IMR-90 (cell line): Measurements from ENCODE around the gene FAM53B. TPM values are rescaled to one million over a fixed set of nuclear protein-coding genes. Genes with fewer than 3 reads are reported as not detected.

Experiments
- ATAC-seq: fragments of 200-7000 bp; cut with Tn5 transposase; 2 replicates; pipeline ENCODE4 v1.9.1; 2020; ENCODE audit warnings: low read depth, mild to moderate bottlenecking, moderate library complexity
- BruUV-seq: library from RNA; stranded (reverse); fragments of 400-500 nt; replicated peaks from 2 replicates; lab custom pipeline; 2021; lab: Mats Ljungman, UMichigan
- CTCF ChIA-PET: fragments of 300-600 bp; formaldehyde crosslinking; extraction: SDS; loops from one replicate; lab custom pipeline; 2021; ENCODE audit warnings: antibody characterized with exemption; lab: Yijun Ruan, JAX
- POLR2A ChIA-PET: fragments of 300-600 bp; sonication (Branson Sonifier 250); formaldehyde crosslinking; loops from one replicate; lab custom pipeline; 2022; ENCODE audit warnings: antibody characterized with exemption; ENCODE audit not compliant: unreplicated experiment; lab: Charles Lee
- DNase-seq: peaks from one replicate; pipeline ENCODE4 v3.0.0; 2013
- H2AFZ ChIP-seq: replicated peaks from 2 replicates; pipeline ENCODE3; 2013; ENCODE audit warnings: low read length, mild to moderate bottlenecking; ENCODE audit not compliant: poor library complexity
- H2AK5ac ChIP-seq: 2 replicates; pipeline ENCODE4 v1.6.1; 2013; ENCODE audit warnings: low read depth, low read length, inconsistent platforms
- H2AK9ac ChIP-seq: replicated peaks from 2 replicates; pipeline ENCODE3; 2013; ENCODE audit warnings: mild to moderate bottlenecking, low read depth, low read length, moderate library complexity; ENCODE audit not compliant: poor library complexity
- H2BK120ac ChIP-seq: 2 replicates; pipeline ENCODE4 v1.6.1; 2013; ENCODE audit warnings: low read depth, low read length, inconsistent platforms
- H2BK15ac ChIP-seq: 3 replicates; pipeline ENCODE4 v1.6.1; 2013; ENCODE audit warnings: low read depth, low read length, inconsistent platforms
- H2BK20ac ChIP-seq: 2 replicates; pipeline ENCODE4 v1.6.1; 2013; ENCODE audit warnings: low read depth, mild to moderate bottlenecking, inconsistent platforms, low read length, moderate library complexity
- H2BK5ac ChIP-seq: 2 replicates; pipeline ENCODE4 v1.6.1; 2013; ENCODE audit warnings: mild to moderate bottlenecking, low read depth, low read length, inconsistent platforms; ENCODE audit not compliant: poor library complexity, severe bottlenecking
- H3K14ac ChIP-seq: replicated peaks from 2 replicates; pipeline ENCODE4 v1.6.1; 2013; ENCODE audit warnings: low read depth, low read length, inconsistent platforms
- H3K18ac ChIP-seq: 2 replicates; pipeline ENCODE4 v1.6.1; 2013; ENCODE audit warnings: low read depth, low read length, control low read depth
- H3K23ac ChIP-seq: 2 replicates; pipeline ENCODE4 v1.6.1; 2013; ENCODE audit warnings: low read depth, low read length, inconsistent platforms
- H3K27ac ChIP-seq: 2 replicates; pipeline ENCODE4 v1.5.1; 2013; ENCODE audit warnings: mild to moderate bottlenecking, control low read depth, low read length; ENCODE audit not compliant: insufficient read depth
- H3K27me3 ChIP-seq: 2 replicates; pipeline ENCODE4 v1.6.1; 2013; ENCODE audit warnings: low read length; ENCODE audit not compliant: control insufficient read depth, insufficient read depth
- H3K36me3 ChIP-seq: 2 replicates; pipeline ENCODE4 v1.6.1; 2013; ENCODE audit warnings: low read length, mixed read lengths; ENCODE audit not compliant: control insufficient read depth, insufficient read depth
- H3K4ac ChIP-seq: 2 replicates; pipeline ENCODE4 v1.6.1; 2013; ENCODE audit warnings: low read depth, low read length, inconsistent platforms
- H3K4me1 ChIP-seq: 2 replicates; pipeline ENCODE4 v1.6.1; 2013; ENCODE audit warnings: low read length, mixed read lengths; ENCODE audit not compliant: control insufficient read depth, insufficient read depth
- H3K4me2 ChIP-seq: 2 replicates; pipeline ENCODE4 v1.6.1; 2013; ENCODE audit warnings: low read depth, mild to moderate bottlenecking, control low read depth, low read length, moderate library complexity
- H3K4me3 ChIP-seq: 2 replicates; pipeline ENCODE4 v1.5.1; 2013; ENCODE audit warnings: low read depth, mild to moderate bottlenecking, control low read depth, low read length, moderate library complexity; ENCODE audit not compliant: insufficient read depth
- H3K56ac ChIP-seq: 2 replicates; pipeline ENCODE4 v1.6.1; 2013; ENCODE audit warnings: low read length, inconsistent platforms; ENCODE audit not compliant: insufficient read depth; ENCODE audit errors: extremely low read depth
- H3K79me1 ChIP-seq, 2 experiments: 2 replicates each; pipeline ENCODE4 v1.6.1; 2013; ENCODE audit warnings: low read length in 2 of 2, inconsistent platforms in 1 of 2, low read depth in 1 of 2
- H3K9ac ChIP-seq: 2 replicates; pipeline ENCODE4 v1.6.1; 2013; ENCODE audit warnings: low read depth, low read length, control low read depth
- H3K9me1 ChIP-seq: 2 replicates; pipeline ENCODE4 v1.6.1; 2013; ENCODE audit warnings: low read length, inconsistent platforms; ENCODE audit not compliant: insufficient read depth
- H3K9me3 ChIP-seq: 2 replicates; pipeline ENCODE4 v1.6.1; 2013; ENCODE audit warnings: low read length; ENCODE audit not compliant: control insufficient read depth, insufficient read depth
- H4K20me1 ChIP-seq: 2 replicates; pipeline ENCODE4 v1.6.1; 2013; ENCODE audit warnings: low read length, inconsistent platforms; ENCODE audit not compliant: insufficient read depth
- H4K5ac ChIP-seq: 2 replicates; pipeline ENCODE4 v1.6.1; 2013; ENCODE audit warnings: mild to moderate bottlenecking, low read depth, low read length, control low read depth
- H4K8ac ChIP-seq, 2 experiments: 2 replicates each; pipeline ENCODE4 v1.6.1; 2013; ENCODE audit warnings: low read depth in 2 of 2, low read length in 2 of 2, control low read depth in 1 of 2, inconsistent platforms in 1 of 2
- H4K91ac ChIP-seq: 2 replicates; pipeline ENCODE4 v1.6.1; 2013; ENCODE audit warnings: low read depth, low read length, inconsistent platforms; ENCODE audit not compliant: insufficient read depth
- CEBPB ChIP-seq: IDR thresholded peaks from 2 replicates; pipeline ENCODE4 v1.6.1; 2012; ENCODE audit warnings: low read depth, low read length, improper control_type of control experiment
- CTCF ChIP-seq: conservative IDR thresholded peaks from 2 replicates; pipeline ENCODE4 v1.5.1; 2012; ENCODE audit warnings: mild to moderate bottlenecking, low read depth, low read length, improper control_type of control experiment
- FOS ChIP-seq: fragments of 150-350 bp; IDR thresholded peaks from 2 replicates; pipeline ENCODE4 v1.6.1; 2016; ENCODE audit warnings: low read depth, low read length
- MXI1 ChIP-seq: IDR thresholded peaks from 2 replicates; pipeline ENCODE4 v1.6.1; 2012; ENCODE audit warnings: low read depth, mild to moderate bottlenecking, low read length, moderate library complexity, borderline replicate concordance
- RAD21 ChIP-seq: IDR thresholded peaks from 2 replicates; pipeline ENCODE4 v1.6.1; 2012; ENCODE audit warnings: low read length, improper control_type of control experiment
- USF2 ChIP-seq: fragments of 150-350 bp; IDR thresholded peaks from 2 replicates; pipeline ENCODE4 v1.6.1; 2017; ENCODE audit warnings: mild to moderate bottlenecking, antibody characterized with exemption, low read length, low read depth
- WGBS, 2 experiments: methylation state at CpG; one replicate each; pipeline versions ENCODE4 v1.1.5 to v1.1.7; 2013; ENCODE audit warnings: missing lambda C conversion rate in 2 of 2; ENCODE audit not compliant: insufficient read length in 1 of 2; ENCODE audit errors: extremely low coverage in 2 of 2; 5-methylcytosine and 5-hydroxymethylcytosine counted together
- dilution Hi-C: fragments of 300-500 bp; cut with HindIII; formaldehyde crosslinking; loops from one replicate; pipeline ENCODE4 v1.14.3; 2018; ENCODE audit warnings: low sequenced_read_pairs; ENCODE audit not compliant: unreplicated experiment
- in situ Hi-C: fragments of 300-500 bp; cut with MboI; formaldehyde crosslinking; loops from 3 replicates; pipeline ENCODE4 v1.14.3; 2019; ENCODE audit warnings: low sequenced_read_pairs, inconsistent platforms, mixed read lengths
- intact Hi-C: fragments of 100-400 bp; cut with micrococcal nuclease; formaldehyde crosslinking; loops from 2 replicates; pipeline ENCODE4 v1.10.0; 2022
- polyA plus RNA-seq, 3 experiments: library from polyadenylated mRNA; depleted of rRNA; stranded (reverse); fragments of >200 nt; gene quantifications; 2 replicates each; pipeline ENCODE4 v1.2.3, GENCODE V29; 2012; ENCODE audit warnings: low replicate concordance in 1 of 3
- total RNA-seq: library from RNA; depleted of rRNA; stranded (reverse); fragments of >200 nt; gene quantifications from 2 replicates; pipeline ENCODE4 v1.2.3, GENCODE V29; 2012

FAM53B gene
- total and polyA plus RNA-seq, 2 of the 4 experiments (the other 2 are of a cell fraction): 3.8 to 5.7 TPM

DNA sequence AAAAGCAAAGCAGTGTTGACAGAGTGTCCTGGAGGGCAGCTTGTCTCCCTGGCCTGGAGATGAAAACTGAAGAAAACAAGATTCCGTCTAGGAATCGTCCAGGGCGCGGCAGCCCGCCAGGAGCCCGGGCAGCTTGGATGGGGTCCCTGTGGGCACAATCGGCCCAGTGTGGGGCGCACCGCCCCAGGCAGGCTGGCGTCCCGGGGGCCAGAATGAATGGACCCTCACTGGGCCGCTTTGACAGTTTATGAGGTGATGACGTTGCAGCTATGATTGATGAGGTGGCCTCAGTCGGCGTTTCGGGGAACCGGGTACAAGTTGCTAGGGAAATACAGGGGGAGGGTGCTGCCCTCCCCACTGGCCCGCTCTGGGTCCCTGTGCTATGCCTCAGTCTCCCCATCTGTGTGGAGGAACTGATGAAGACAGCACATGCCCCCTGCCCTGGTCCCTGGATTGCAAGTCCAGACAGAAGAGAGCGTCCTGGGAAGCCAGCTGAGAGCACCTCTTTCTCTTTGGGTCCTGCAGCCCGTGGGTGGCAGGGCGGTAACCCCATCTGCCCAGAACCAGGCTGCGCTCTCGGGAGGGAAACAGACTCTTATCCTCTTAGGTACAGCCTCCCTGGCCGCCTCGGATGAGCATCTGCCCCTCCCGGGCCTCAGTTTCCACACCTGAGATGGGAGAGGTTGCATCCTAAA, 151.3 kb downstream of the FAM53B start:
- no peak overlapping the region for H3K4me2 ChIP-seq
- H3K27me3 ChIP-seq: peaks cover 5% of the 10 kb centered on the region; the same call in 1 of the 2 replicates
- no peak overlapping the region for H2AK5ac ChIP-seq
- no peaks in the 10 kb centered on the region for H3K36me3 ChIP-seq
- BruUV-seq: no TSS peak
- H3K9ac ChIP-seq: no peak overlapping the region
- H3K4ac ChIP-seq: no peak overlapping the region
- dilution Hi-C loops: no loop called here
- H3K18ac ChIP-seq: no peak overlapping the region
- no peak overlapping the region for H3K14ac ChIP-seq
- H3K56ac ChIP-seq: no peak overlapping the region
- no peak overlapping the region for H2BK15ac ChIP-seq
- peaks cover 12% of the 10 kb centered on the region for H3K9me3 ChIP-seq
- intact Hi-C loops: no loop called here
- in situ Hi-C loops: no loop called here
- no peak overlapping the region for H2BK120ac ChIP-seq
- H4K8ac ChIP-seq: no peak overlapping the region
- H3K79me1 ChIP-seq: no peaks in the 10 kb centered on the region
- no peak overlapping the region for H4K91ac ChIP-seq
- H4K20me1 ChIP-seq: no peaks in the 10 kb centered on the region
- H2AK9ac ChIP-seq: no peak overlapping the region
- H2AFZ ChIP-seq: no peak overlapping the region
- no peak overlapping the region for H2BK5ac ChIP-seq
- CTCF ChIA-PET: no interaction called here
- H3K4me1 ChIP-seq: no peaks in the 10 kb centered on the region
- POLR2A ChIA-PET: no interaction called here
- no peak overlapping the region for H3K23ac ChIP-seq
- no peak overlapping the region for H2BK20ac ChIP-seq
- H3K9me1 ChIP-seq: no peaks in the 10 kb centered on the region
- H3K27ac ChIP-seq: no peak overlapping the region
- 67% methylated on average over 3 of the region's 26 CpGs; no CpG with 5 or more reads in 1 of the 2 experiments for WGBS, 2 experiments
- no peak for ATAC-seq
- no peak overlapping the region for H4K5ac ChIP-seq
- H3K4me3 ChIP-seq: no peak overlapping the region
- no peak for DNase-seq
- no peak for TF ChIP-seq CTCF
- TF ChIP-seq USF2: no peak
- no peak for TF ChIP-seq RAD21
- TF ChIP-seq FOS: no peak
- TF ChIP-seq CEBPB: no peak
- TF ChIP-seq MXI1: no peak
